Endothelial cell of umbilical vein (primary cell): ENCODE measurements around the gene CARMIL1. TPM values are rescaled to one million over a fixed set of nuclear protein-coding genes. Genes with fewer than 3 reads are reported as not detected.

ENCODE experiments used
- BruUV-seq: library from RNA; stranded (reverse); fragments of 400-500 nt; replicated peaks from 2 replicates; lab custom pipeline; 2021; lab: Mats Ljungman, UMichigan
- CTCF ChIA-PET: fragments of 300-600, 350-600 bp; sonication (Branson Sonifier 250); formaldehyde crosslinking; loops from one replicate; lab custom pipeline; 2021; ENCODE audit warnings: antibody characterized with exemption, inconsistent platforms; lab: Charles Lee
- POLR2A ChIA-PET: fragments of 300-600, 350-600 bp; sonication (Branson Sonifier 250); formaldehyde crosslinking; loops from one replicate; lab custom pipeline; 2021; ENCODE audit warnings: antibody characterized with exemption, inconsistent platforms; lab: Charles Lee
- DNase-seq: peaks from one replicate; pipeline ENCODE4 v3.0.0-alpha.2; 2011; ENCODE audit warnings: low read depth, low spot score
- FAIRE-seq: peaks from 2 replicates; lab custom pipeline; 2011; peaks lifted over from hg19 to GRCh38; lab: Jason Lieb, UNC
- H2AFZ ChIP-seq: 2 replicates; pipeline ENCODE4 v1.6.0; 2012; ENCODE audit warnings: low read depth, low read length, control low read depth, inconsistent platforms
- H3K27ac ChIP-seq: 2 replicates; pipeline ENCODE4 v1.5.1; 2011; ENCODE audit warnings: low read depth, mild to moderate bottlenecking, control low read depth, low read length, moderate library complexity; ENCODE audit not compliant: insufficient read depth
- H3K27me3 ChIP-seq, 2 experiments: 2 replicates each; pipeline versions ENCODE4 v1.6.0 to v1.6.1; 2011; ENCODE audit warnings: low read length in 2 of 2, mixed read lengths in 1 of 2; ENCODE audit not compliant: control insufficient read depth in 2 of 2, insufficient read depth in 2 of 2
- H3K36me3 ChIP-seq, 2 experiments: 2 replicates in 1 of 2; 3 replicates in 1 of 2; pipeline ENCODE4 v1.5.1; 2011; ENCODE audit warnings: low read length in 2 of 2, mild to moderate bottlenecking in 1 of 2, moderate library complexity in 1 of 2; ENCODE audit not compliant: control insufficient read depth in 2 of 2, insufficient read depth in 2 of 2; ENCODE audit errors: extremely low read depth in 1 of 2
- H3K4me1 ChIP-seq: 3 replicates; pipeline ENCODE4 v1.5.1; 2011; ENCODE audit warnings: mild to moderate bottlenecking, low read length; ENCODE audit not compliant: control insufficient read depth, insufficient read depth; ENCODE audit errors: extremely low read depth
- H3K4me2 ChIP-seq: 2 replicates; pipeline ENCODE4 v1.6.1; 2011; ENCODE audit warnings: low read length, control low read depth, mixed read lengths; ENCODE audit not compliant: insufficient read depth
- H3K4me3 ChIP-seq, 3 experiments: fragments of 200-600 bp in 1 of 3; sonication (generic), shearing (Covaris generic) in 1 of 3; replicated peaks in 1 of 3; 2 replicates each; pipeline ENCODE4 v1.5.1; 2011 to 2016; ENCODE audit warnings: control low read depth in 3 of 3, low read length in 3 of 3, mild to moderate bottlenecking in 2 of 3, inconsistent platforms in 1 of 3, low read depth in 1 of 3, moderate library complexity in 1 of 3; ENCODE audit not compliant: insufficient read depth in 1 of 3
- H3K79me2 ChIP-seq: 2 replicates; pipeline ENCODE4 v1.6.0; 2012; ENCODE audit warnings: low read length, inconsistent platforms; ENCODE audit not compliant: control insufficient read depth, insufficient read depth
- H3K9ac ChIP-seq: replicated peaks from 2 replicates; pipeline ENCODE3; 2011; ENCODE audit warnings: low read length, control low read depth; ENCODE audit not compliant: insufficient read depth; ENCODE audit errors: extremely low read depth
- H3K9me1 ChIP-seq: replicated peaks from 3 replicates; pipeline ENCODE4 v1.6.0; 2011; ENCODE audit warnings: mild to moderate bottlenecking, low read length; ENCODE audit not compliant: control insufficient read depth, insufficient read depth; ENCODE audit errors: extremely low read depth
- H3K9me3 ChIP-seq: replicated peaks from 2 replicates; pipeline ENCODE4 v1.5.1; 2012; ENCODE audit warnings: low read length, inconsistent platforms; ENCODE audit not compliant: control insufficient read depth, insufficient read depth
- H4K20me1 ChIP-seq: replicated peaks from 2 replicates; pipeline ENCODE3; 2011; ENCODE audit warnings: mild to moderate bottlenecking, low read length; ENCODE audit not compliant: control insufficient read depth, insufficient read depth; ENCODE audit errors: extremely low read depth
- CTCF ChIP-seq, 2 donors: IDR thresholded peaks; 1 replicate in 1 of 2; 2 replicates in 1 of 2; pipeline ENCODE4 v1.5.1; 2011; ENCODE audit warnings: low read length in 2 of 2, mild to moderate bottlenecking in 2 of 2, moderate library complexity in 2 of 2, control low read depth in 1 of 2, inconsistent platforms in 1 of 2, low read depth in 1 of 2; ENCODE audit not compliant: insufficient read depth in 1 of 2; ENCODE audit errors: extremely low read depth in 1 of 2
- EZH2 ChIP-seq: IDR thresholded peaks from 2 replicates; pipeline ENCODE4 v1.6.1; 2012; ENCODE audit warnings: borderline replicate concordance, low read depth, mild to moderate bottlenecking, moderate library complexity, low read length, inconsistent platforms; ENCODE audit not compliant: severe bottlenecking
- FOS ChIP-seq: IDR thresholded peaks from 2 replicates; pipeline ENCODE4 v1.6.1; 2011; ENCODE audit warnings: mild to moderate bottlenecking, low read length, moderate library complexity, borderline replicate concordance; ENCODE audit not compliant: insufficient read depth
- GATA2 ChIP-seq: IDR thresholded peaks from 2 replicates; pipeline ENCODE4 v1.7.0; 2011; ENCODE audit warnings: low read depth, mild to moderate bottlenecking, moderate library complexity, mixed read lengths, low read length; ENCODE audit not compliant: insufficient read length, insufficient read depth
- JUN ChIP-seq: IDR thresholded peaks from 2 replicates; pipeline ENCODE4 v1.6.1; 2011; ENCODE audit warnings: borderline replicate concordance, low read depth; ENCODE audit not compliant: insufficient read length, insufficient read depth
- MAX ChIP-seq: IDR thresholded peaks from 2 replicates; pipeline ENCODE4 v1.6.1; 2011; ENCODE audit not compliant: insufficient read depth, insufficient read length
- MYC ChIP-seq: IDR thresholded peaks from one replicate; pipeline ENCODE4 v1.6.1; 2011; ENCODE audit warnings: mild to moderate bottlenecking, low read depth, low read length
- POLR2A ChIP-seq: IDR thresholded peaks from 2 replicates; pipeline ENCODE4 v1.6.1; 2012; ENCODE audit warnings: low read depth, mild to moderate bottlenecking, control low read depth, low read length
- POLR2AphosphoS5 ChIP-seq: IDR thresholded peaks from 2 replicates; pipeline ENCODE4 v1.6.1; 2012; ENCODE audit warnings: low read depth, mild to moderate bottlenecking, control low read depth, low read length, moderate library complexity; ENCODE audit not compliant: insufficient read depth
- dilution Hi-C: fragments of 300-500 bp; cut with MboI; formaldehyde crosslinking; loops from one replicate; pipeline ENCODE4 v1.15.0; 2019; ENCODE audit warnings: low sequenced_read_pairs; ENCODE audit not compliant: extremely low pct_ligation_motif_present
- intact Hi-C: fragments of 100-400 bp; cut with micrococcal nuclease; formaldehyde crosslinking; loops from one replicate; pipeline ENCODE4 v1.10.0; 2022
- polyA plus RNA-seq, 4 experiments: library from polyadenylated mRNA; depleted of rRNA in 3 of 4; stranded (reverse) in 3 of 4; unstranded in 1 of 4; fragments of >200 nt; gene quantifications; 2 replicates each; pipeline versions ENCODE4 v1.2.1 to v1.2.3, GENCODE V29; 2011 to 2012; ENCODE audit warnings: missing spikeins in 1 of 4
- total RNA-seq: library from RNA; stranded (reverse); gene quantifications from 2 replicates; pipeline ENCODE4 v1.2.3, GENCODE V29; 2021

The CARMIL1 gene
- total and polyA plus RNA-seq, 2 donors (not counting 3 experiments of a cell fraction or from before 2014, with no cell fraction given), result 1.3 to 8.7 TPM

- no peak overlapping the region for H3K27ac ChIP-seq
- FAIRE-seq (no peak), DNase-seq (no peak)
- POLR2A ChIA-PET, result no interaction called here
- no peaks in the 10 kb centered on the region for H3K9me1 ChIP-seq
- intact Hi-C loops, result no loop called here
- H3K4me2 ChIP-seq, result no peak overlapping the region
- H4K20me1 ChIP-seq, result no peaks in the 10 kb centered on the region
- CTCF ChIA-PET, result interaction anchor here (0.6 to 1.3 kb wide), 3 partner anchors 16 to 249 kb away, joined by 3 to 7 read pairs (median 3); no protein-coding TSS in a partner anchor
- no peak overlapping the region for H3K9ac ChIP-seq
- H3K79me2 ChIP-seq, result no peaks in the 10 kb centered on the region
- no peaks in the 10 kb centered on the region for H3K4me1 ChIP-seq
- no peak overlapping the region for H3K4me3 ChIP-seq
- BruUV-seq, result no TSS peak
- no peak overlapping the region for H2AFZ ChIP-seq
- dilution Hi-C loops, result no loop called here
- TF ChIP-seq POLR2AphosphoS5 (no peak), MYC (no peak), CTCF (IDR thresholded peaks at IDR 0.05; ENCODE audit: extremely low read depth in 1 of 2, insufficient read depth in 1 of 2, low read depth in 1 of 2, low read length in 2 of 2) (peak in 1 of 2 donors; percentile 5)
- no peaks in the 10 kb centered on the region for H3K9me3 ChIP-seq
- H3K36me3 ChIP-seq, result no peaks in the 10 kb centered on the region
- H3K27me3 ChIP-seq, result no peaks in the 10 kb centered on the region
Measured at GRCh38 chr6:25472306-25472705, 193.1 kb downstream of the CARMIL1 start.

- BruUV-seq, result no TSS peak
- CTCF ChIA-PET, result interaction anchor here (0.6 to 1.3 kb wide), 3 partner anchors 16 to 249 kb away, joined by 3 to 7 read pairs (median 3); no protein-coding TSS in a partner anchor
- no peak for FAIRE-seq
Measured at GRCh38 chr6:25472906-25473305, 193.7 kb downstream of the CARMIL1 start.

More at GRCh38 chr6:25472906-25473305, 193.7 kb downstream of the CARMIL1 start:
- Histone ChIP-seq H3K9ac (no peak overlapping the region), H3K9me3 (no peaks in the 10 kb centered on the region), H3K4me2 (no peak overlapping the region), H3K36me3 (no peaks in the 10 kb centered on the region), H3K27ac (no peak overlapping the region), H3K9me1 (no peaks in the 10 kb centered on the region), H3K79me2 (no peaks in the 10 kb centered on the region), H3K4me3 (no peak overlapping the region), H2AFZ (no peak overlapping the region), H4K20me1 (no peaks in the 10 kb centered on the region), H3K4me1 (no peaks in the 10 kb centered on the region), H3K27me3 (no peaks in the 10 kb centered on the region)
- intact Hi-C loops (no loop called here), dilution Hi-C loops (no loop called here)
- no peak for DNase-seq
- TF ChIP-seq POLR2A, result no peak
- TF ChIP-seq JUN, result no peak
- no peak for TF ChIP-seq GATA2
- TF ChIP-seq POLR2AphosphoS5, result no peak
- TF ChIP-seq MAX, result no peak
- TF ChIP-seq EZH2, result no peak
- TF ChIP-seq CTCF (IDR thresholded peaks at IDR 0.05; ENCODE audit: extremely low read depth in 1 of 2, insufficient read depth in 1 of 2, low read depth in 1 of 2, low read length in 2 of 2), result no peak
- TF ChIP-seq FOS, result no peak
- TF ChIP-seq MYC, result no peak
- POLR2A ChIA-PET, result no interaction called here
